Tibial nerve (tissue), 4 donors: ENCODE data around the gene KRTAP12-2.

Source experiments
- EP300 ChIP-seq, 2 donors: sonication (generic); formaldehyde crosslinking; IDR thresholded peaks; one replicate each; pipeline ENCODE4 v1.6.1; 2017; ENCODE audit warnings: antibody characterized with exemption in 2 of 2, mild to moderate bottlenecking in 1 of 2
- TF ChIP-seq, protein P1 (sequence below), 5 experiments: fragments of 200-600 bp in 3 of 5; fragments of 450-650 bp in 2 of 5; sonication (generic) in 3 of 5; IDR thresholded peaks; one replicate each; pipeline ENCODE4 v1.5.1; 2016 to 2019; ENCODE audit warnings: antibody characterized with exemption in 5 of 5, mild to moderate bottlenecking in 3 of 5, moderate library complexity in 2 of 5

DNA sequence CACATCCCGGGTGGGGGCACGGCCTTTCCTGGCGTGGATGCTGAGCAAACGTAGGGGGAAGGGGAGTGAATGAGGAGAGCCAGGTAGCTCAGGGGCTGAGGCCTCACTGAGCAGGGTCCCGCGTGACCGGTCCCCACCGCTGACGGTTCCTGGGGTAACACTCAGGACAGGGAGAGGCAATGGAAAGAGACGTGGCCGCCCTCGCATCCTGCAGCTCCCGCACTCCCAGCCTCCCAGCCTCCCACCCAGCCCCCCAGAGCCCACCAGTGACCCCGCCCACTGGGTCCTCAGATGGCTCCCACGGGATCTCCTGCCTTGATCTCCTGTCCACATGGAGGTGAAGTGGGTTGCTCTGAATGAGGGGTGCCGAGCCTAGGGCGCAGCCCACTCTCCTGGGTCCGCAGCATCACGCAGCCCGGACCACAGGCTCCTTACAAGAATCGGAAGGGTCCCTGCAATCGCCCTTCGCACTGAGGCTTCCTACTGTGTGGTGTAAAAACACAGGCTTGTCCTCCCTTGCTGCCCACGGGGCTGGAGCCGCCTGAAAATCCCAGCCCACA, 42.2 kb upstream of the KRTAP12-2 start:
- TF ChIP-seq, protein P1, sequence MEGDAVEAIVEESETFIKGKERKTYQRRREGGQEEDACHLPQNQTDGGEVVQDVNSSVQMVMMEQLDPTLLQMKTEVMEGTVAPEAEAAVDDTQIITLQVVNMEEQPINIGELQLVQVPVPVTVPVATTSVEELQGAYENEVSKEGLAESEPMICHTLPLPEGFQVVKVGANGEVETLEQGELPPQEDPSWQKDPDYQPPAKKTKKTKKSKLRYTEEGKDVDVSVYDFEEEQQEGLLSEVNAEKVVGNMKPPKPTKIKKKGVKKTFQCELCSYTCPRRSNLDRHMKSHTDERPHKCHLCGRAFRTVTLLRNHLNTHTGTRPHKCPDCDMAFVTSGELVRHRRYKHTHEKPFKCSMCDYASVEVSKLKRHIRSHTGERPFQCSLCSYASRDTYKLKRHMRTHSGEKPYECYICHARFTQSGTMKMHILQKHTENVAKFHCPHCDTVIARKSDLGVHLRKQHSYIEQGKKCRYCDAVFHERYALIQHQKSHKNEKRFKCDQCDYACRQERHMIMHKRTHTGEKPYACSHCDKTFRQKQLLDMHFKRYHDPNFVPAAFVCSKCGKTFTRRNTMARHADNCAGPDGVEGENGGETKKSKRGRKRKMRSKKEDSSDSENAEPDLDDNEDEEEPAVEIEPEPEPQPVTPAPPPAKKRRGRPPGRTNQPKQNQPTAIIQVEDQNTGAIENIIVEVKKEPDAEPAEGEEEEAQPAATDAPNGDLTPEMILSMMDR (IDR thresholded peaks at IDR 0.05), result no peak
- TF ChIP-seq EP300 (IDR thresholded peaks at IDR 0.05), result no peak
